HG03439 (cell line): ENCODE data around the gene LARP4B.
"Not testable (repeated sequence)": the region's sequence is repeated elsewhere in the genome, so short reads cannot be mapped to it uniquely, and the experiment has no call there.

Experiments used
- ATAC-seq: cut with Tn5 transposase; IDR thresholded peaks from one replicate; pipeline ENCODE4 v1.9.1; 2021; ENCODE audit warnings: mild to moderate bottlenecking, moderate library complexity; ENCODE audit not compliant: unreplicated experiment

Gene LARP4B

GRCh38 chr10:774661-775244, 156.8 kb downstream of the LARP4B start:
- ATAC-seq: no peak

- no peak for ATAC-seq
Observed at GRCh38 chr10:774223-774622, 157.3 kb downstream of the LARP4B start.

DNA sequence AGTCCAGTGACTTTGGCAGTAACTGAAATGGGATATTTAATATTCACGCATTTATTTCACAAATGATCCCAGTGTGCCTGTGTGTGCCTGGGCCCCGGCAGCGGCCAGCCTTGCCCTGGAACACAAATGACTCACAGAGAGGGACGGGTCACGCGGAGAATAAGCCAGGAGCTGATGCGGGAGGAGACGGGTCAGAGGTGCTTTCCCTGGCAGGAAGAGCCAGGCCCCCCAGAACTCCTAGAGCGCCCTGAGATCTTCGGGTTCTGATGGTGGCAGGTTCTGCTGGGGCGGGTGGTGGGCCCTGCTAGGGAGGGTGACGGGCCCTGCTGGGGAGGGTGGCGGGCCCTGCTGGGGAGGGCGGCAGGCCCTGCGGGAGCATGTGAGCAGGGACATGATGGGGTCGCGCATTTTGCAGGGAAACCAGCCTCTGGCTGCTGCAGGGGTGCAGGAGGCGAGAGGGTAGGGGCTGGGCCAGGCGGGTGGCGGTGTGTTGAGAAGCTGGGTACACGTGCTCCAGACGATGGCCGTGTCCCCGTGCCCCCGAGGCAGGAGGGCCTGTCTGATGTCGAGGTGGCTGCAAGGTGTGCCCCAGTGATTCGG, 157.8 kb downstream of the LARP4B start:
- no peak for ATAC-seq

- no peak for ATAC-seq
Observed at GRCh38 chr10:772227-772637, 159.3 kb downstream of the LARP4B start.

DNA sequence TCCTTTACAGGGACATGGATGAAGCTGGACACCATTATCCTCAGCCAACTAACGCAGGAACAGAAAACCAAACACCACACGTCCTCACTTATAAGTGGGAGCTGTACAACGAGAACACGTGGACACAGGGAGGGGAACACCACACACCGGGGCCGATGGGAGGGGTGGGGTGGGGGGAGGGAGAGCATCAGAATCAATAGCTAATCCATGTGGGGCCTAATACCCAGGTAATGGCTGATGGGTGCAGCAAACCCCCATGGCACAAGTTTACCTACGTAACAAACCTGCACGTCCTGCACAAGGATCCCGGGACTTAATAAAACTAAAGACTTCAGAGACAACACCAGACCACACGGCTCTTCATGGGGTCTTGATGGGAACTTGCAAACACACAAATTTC, 159.9 kb downstream of the LARP4B start:
- ATAC-seq: no peak

DNA sequence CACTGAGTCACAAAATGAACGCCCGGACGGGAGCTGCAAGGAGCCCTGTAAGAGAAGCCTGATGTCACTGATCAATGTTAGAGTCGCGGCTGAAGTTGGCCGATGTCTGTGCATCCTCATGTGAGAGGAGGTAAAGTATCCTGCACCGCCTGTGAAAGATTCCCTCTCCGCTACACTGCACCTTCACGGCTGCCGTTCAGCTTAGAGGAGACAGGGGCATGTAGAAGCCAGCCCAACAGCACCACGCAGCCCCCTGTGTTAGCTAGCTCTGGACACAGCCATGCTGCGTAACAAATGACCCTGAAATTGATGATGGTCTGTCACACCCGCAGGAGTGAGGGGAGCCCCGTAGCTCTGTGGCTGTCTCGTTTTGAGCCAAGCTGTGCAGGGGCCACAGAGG, 160.5 kb downstream of the LARP4B start:
- no peak for ATAC-seq

DNA sequence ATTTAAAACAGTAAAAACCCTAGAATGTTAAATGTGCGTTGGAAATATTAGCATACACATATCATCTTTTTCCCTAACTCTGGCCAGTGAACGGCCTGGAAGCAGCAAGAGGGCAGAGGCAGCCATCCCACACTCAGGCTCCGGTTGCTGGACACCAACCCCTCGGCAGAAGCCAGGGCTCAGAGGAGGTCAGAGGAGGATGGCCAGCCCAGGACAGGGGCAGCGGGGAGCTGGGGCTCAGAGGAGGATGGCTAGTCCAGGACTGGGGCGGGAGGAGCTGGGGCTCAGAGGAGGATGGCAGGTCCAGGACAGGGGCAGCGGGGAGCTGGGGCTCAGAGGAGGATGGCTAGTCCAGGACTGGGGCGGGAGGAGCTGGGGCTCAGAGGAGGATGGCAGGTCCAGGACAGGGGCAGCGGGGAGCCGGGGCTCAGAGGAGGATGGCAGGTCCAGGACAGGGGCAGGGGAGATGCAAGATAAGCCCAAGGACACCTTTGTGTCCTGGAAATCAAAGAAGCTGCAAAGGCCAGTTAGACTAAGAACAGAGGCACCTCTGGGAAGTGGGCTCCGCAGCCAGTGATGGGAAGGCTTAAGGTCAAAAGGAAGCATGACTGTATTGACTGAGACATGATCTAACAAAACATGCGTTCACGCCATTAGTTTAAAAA, 161.3 kb downstream of the LARP4B start:
- not testable (repeated sequence) for ATAC-seq

DNA sequence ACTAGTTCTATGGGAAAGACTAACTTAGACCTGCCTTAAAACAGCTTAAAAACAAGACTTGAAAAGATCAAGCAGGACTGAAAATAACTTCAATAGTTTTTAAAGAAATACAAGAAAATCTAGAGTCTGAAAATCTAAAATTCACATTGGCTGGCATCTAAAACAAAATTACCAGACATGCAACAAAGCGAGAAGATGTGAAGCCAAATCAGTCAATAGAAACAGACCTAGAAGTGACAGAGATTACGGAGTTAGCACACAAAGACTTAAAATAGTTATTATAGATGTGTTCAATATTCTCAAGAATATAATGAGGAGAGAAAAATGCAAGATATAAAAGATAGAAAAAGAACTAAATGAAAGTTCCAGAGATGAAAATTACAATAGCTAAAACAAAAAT, 163.7 kb downstream of the LARP4B start:
- ATAC-seq: no peak

- no peak for ATAC-seq
Observed at GRCh38 chr10:767211-767610, 164.3 kb downstream of the LARP4B start.

DNA sequence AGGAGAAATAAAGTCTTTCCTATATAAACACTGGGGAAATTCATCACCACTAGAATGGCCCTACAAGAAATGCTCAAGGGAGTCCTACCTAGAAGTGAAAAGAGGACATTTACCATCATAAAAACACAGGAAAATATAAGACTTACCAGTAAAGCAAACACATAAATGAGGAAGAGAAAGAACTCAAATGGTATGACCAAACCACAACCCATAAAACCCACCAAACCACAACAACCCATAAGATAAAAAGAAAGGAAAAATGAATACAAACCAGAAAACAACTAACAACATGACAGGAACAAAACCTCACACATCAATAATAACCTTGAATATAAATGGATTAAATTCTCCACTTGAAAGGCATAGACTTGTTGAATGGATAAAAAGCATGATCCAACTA, 170.1 kb downstream of the LARP4B start:
- no peak for ATAC-seq

- ATAC-seq: no peak
Observed at GRCh38 chr10:760622-761021, 170.9 kb downstream of the LARP4B start.

- no peak for ATAC-seq
Observed at GRCh38 chr10:759898-760477, 171.5 kb downstream of the LARP4B start.
